ENCODE results near the gene CNGA2.

Gene CNGA2

GRCh38 chrX:151724563-151725337 lies 9.8 kb upstream of the CNGA2 start:
- Histone ChIP-seq H3K4me1 (ENCODE audit: control insufficient read depth in 2 of 2, insufficient read depth in 1 of 2, low read depth in 1 of 2, low read length in 2 of 2) (no peaks in the 10 kb centered on the region), H2AFZ (ENCODE audit: low read length) (no peak overlapping the region), H3K4me3 (ENCODE audit: low read length in 2 of 2) (no peak overlapping the region), H4K91ac (ENCODE audit: low read depth, low read length, poor library complexity) (no peak overlapping the region), H2BK12ac (ENCODE audit: low read length) (no peak overlapping the region), H2AK5ac (ENCODE audit: low read depth, low read length) (no peak overlapping the region), H2BK120ac (ENCODE audit: low read depth, low read length) (no peak overlapping the region), H3K27me3 (ENCODE audit: control insufficient read depth in 3 of 3, insufficient read depth in 3 of 3, low read depth in 1 of 3, low read length in 3 of 3) (peaks cover 0 to 5% (median 0%) of the 10 kb centered on the region in 3 experiments), H2BK15ac (ENCODE audit: low read length) (no peak overlapping the region), H3K14ac (ENCODE audit: low read length) (no peak overlapping the region), H3K27ac (replicated peaks; ENCODE audit: low read length) (no peak overlapping the region), H3K4ac (ENCODE audit: low read length) (no peak overlapping the region), H3K4me2 (ENCODE audit: insufficient read depth, low read length, poor library complexity, severe bottlenecking) (no peak overlapping the region), H3K18ac (ENCODE audit: low read length) (no peak overlapping the region), H3K23ac (ENCODE audit: low read depth, low read length, poor library complexity) (no peak overlapping the region), H3K9ac (ENCODE audit: low read depth, low read length, poor library complexity) (no peak overlapping the region), H3K36me3 (replicated peaks in 1 of 2; ENCODE audit: control insufficient read depth in 2 of 2, insufficient read depth in 2 of 2, low read length in 2 of 2) (no peaks in the 10 kb centered on the region), H2BK5ac (ENCODE audit: low read length) (no peak overlapping the region), H4K8ac (ENCODE audit: low read depth, low read length) (no peak overlapping the region), H3K79me1 (ENCODE audit: low read depth, low read length) (no peaks in the 10 kb centered on the region), H3K9me3 (replicated peaks in 1 of 2; ENCODE audit: control insufficient read depth in 2 of 2, insufficient read depth in 1 of 2, low read depth in 1 of 2, low read length in 2 of 2) (no peaks in the 10 kb centered on the region)
- no CpG with 5 or more reads among the region's 7 CpGs for WGBS, 2 donors (ENCODE audit: extremely low coverage in 2 of 2, insufficient read length in 2 of 2, insufficient replicate concordance in 1 of 2)
- no peak for DNase-seq (ENCODE audit: low spot score)

DNA sequence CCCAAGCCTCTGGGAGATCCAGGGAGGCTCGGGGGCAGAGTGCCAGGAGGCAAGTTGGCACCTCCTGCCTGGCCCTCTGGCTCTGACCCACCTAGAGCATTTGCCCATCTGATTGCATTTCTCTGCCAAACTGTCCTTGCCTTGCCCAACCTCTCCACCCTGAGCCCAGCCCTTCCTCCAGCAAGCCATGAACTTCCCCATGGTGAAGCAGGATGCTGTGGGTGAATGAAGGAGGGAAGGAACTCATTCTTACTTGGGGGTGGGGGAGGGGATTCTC lies 9.3 kb upstream of the CNGA2 start:
- H3K79me1 ChIP-seq (ENCODE audit: low read depth, low read length) = no peaks in the 10 kb centered on the region
- no peaks in the 10 kb centered on the region for H3K9me3 ChIP-seq (replicated peaks in 1 of 2; ENCODE audit: control insufficient read depth in 2 of 2, insufficient read depth in 1 of 2, low read depth in 1 of 2, low read length in 2 of 2)
- no peak overlapping the region for H2BK120ac ChIP-seq (ENCODE audit: low read depth, low read length)
- H3K23ac ChIP-seq (ENCODE audit: low read depth, low read length, poor library complexity) = no peak overlapping the region
- H3K27me3 ChIP-seq (ENCODE audit: control insufficient read depth in 3 of 3, insufficient read depth in 3 of 3, low read depth in 1 of 3, low read length in 3 of 3) = peaks cover 0 to 5% (median 0%) of the 10 kb centered on the region in 3 experiments
- H3K4me2 ChIP-seq (ENCODE audit: insufficient read depth, low read length, poor library complexity, severe bottlenecking) = no peak overlapping the region
- H2BK12ac ChIP-seq (ENCODE audit: low read length) = no peak overlapping the region
- no peaks in the 10 kb centered on the region for H3K36me3 ChIP-seq (replicated peaks in 1 of 2; ENCODE audit: control insufficient read depth in 2 of 2, insufficient read depth in 2 of 2, low read length in 2 of 2)
- H2AK5ac ChIP-seq (ENCODE audit: low read depth, low read length) = no peak overlapping the region
- no peak overlapping the region for H3K4ac ChIP-seq (ENCODE audit: low read length)
- no peak overlapping the region for H3K18ac ChIP-seq (ENCODE audit: low read length)
- WGBS, 2 donors (ENCODE audit: extremely low coverage in 2 of 2, insufficient read length in 2 of 2, insufficient replicate concordance in 1 of 2) = no CpG with 5 or more reads among the region's 1 CpG
- H3K9ac ChIP-seq (ENCODE audit: low read depth, low read length, poor library complexity) = no peak overlapping the region
- H4K91ac ChIP-seq (ENCODE audit: low read depth, low read length, poor library complexity) = no peak overlapping the region
- H3K14ac ChIP-seq (ENCODE audit: low read length) = no peak overlapping the region
- no peak overlapping the region for H3K27ac ChIP-seq (replicated peaks; ENCODE audit: low read length)
- DNase-seq (ENCODE audit: low spot score) = no peak
- H2BK15ac ChIP-seq (ENCODE audit: low read length) = no peak overlapping the region
- no peak overlapping the region for H2BK5ac ChIP-seq (ENCODE audit: low read length)
- no peaks in the 10 kb centered on the region for H3K4me1 ChIP-seq (ENCODE audit: control insufficient read depth in 2 of 2, insufficient read depth in 1 of 2, low read depth in 1 of 2, low read length in 2 of 2)
- no peak overlapping the region for H2AFZ ChIP-seq (ENCODE audit: low read length)
- H4K8ac ChIP-seq (ENCODE audit: low read depth, low read length) = no peak overlapping the region
- no peak overlapping the region for H3K4me3 ChIP-seq (ENCODE audit: low read length in 2 of 2)

DNA sequence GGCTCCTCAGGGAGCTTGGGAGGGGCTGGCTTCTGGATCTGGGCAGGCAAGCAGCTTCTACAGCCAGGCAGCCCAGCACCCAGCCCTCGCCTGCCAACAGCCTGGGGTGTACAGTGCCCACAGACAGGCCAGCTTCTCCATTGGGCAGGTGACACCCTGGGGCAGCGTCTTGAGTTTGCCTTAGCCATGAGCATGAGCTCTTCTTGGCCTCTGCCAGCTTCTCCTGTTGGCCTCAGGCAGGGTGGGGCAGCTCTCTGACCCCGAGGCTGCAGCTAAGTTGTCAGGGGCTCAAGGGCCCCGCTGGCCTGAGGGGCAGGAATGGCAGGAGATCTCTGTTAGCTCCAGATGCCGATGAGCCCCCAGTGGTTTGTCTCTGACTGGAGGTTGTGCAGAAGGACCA lies 7.8 kb upstream of the CNGA2 start:
- H2BK15ac ChIP-seq (ENCODE audit: low read length) = no peak overlapping the region
- H3K4me2 ChIP-seq (ENCODE audit: insufficient read depth, low read length, poor library complexity, severe bottlenecking) = no peak overlapping the region
- DNase-seq (ENCODE audit: low spot score) = no peak
- no peak overlapping the region for H4K91ac ChIP-seq (ENCODE audit: low read depth, low read length, poor library complexity)
- no peak overlapping the region for H2AFZ ChIP-seq (ENCODE audit: low read length)
- no peak overlapping the region for H2AK5ac ChIP-seq (ENCODE audit: low read depth, low read length)
- no peak overlapping the region for H4K8ac ChIP-seq (ENCODE audit: low read depth, low read length)
- no peak overlapping the region for H3K4ac ChIP-seq (ENCODE audit: low read length)
- no peak overlapping the region for H2BK5ac ChIP-seq (ENCODE audit: low read length)
- peaks cover 0 to 5% (median 0%) of the 10 kb centered on the region in 3 experiments for H3K27me3 ChIP-seq (ENCODE audit: control insufficient read depth in 3 of 3, insufficient read depth in 3 of 3, low read depth in 1 of 3, low read length in 3 of 3)
- H3K23ac ChIP-seq (ENCODE audit: low read depth, low read length, poor library complexity) = no peak overlapping the region
- no peak overlapping the region for H3K18ac ChIP-seq (ENCODE audit: low read length)
- H3K4me1 ChIP-seq (ENCODE audit: control insufficient read depth in 2 of 2, insufficient read depth in 1 of 2, low read depth in 1 of 2, low read length in 2 of 2) = no peaks in the 10 kb centered on the region
- WGBS, 2 donors (ENCODE audit: extremely low coverage in 2 of 2, insufficient read length in 2 of 2, insufficient replicate concordance in 1 of 2) = no CpG with 5 or more reads among the region's 5 CpGs
- H3K9me3 ChIP-seq (replicated peaks in 1 of 2; ENCODE audit: control insufficient read depth in 2 of 2, insufficient read depth in 1 of 2, low read depth in 1 of 2, low read length in 2 of 2) = no peaks in the 10 kb centered on the region
- no peaks in the 10 kb centered on the region for H3K36me3 ChIP-seq (replicated peaks in 1 of 2; ENCODE audit: control insufficient read depth in 2 of 2, insufficient read depth in 2 of 2, low read length in 2 of 2)
- H3K4me3 ChIP-seq (ENCODE audit: low read length in 2 of 2) = no peak overlapping the region
- no peak overlapping the region for H2BK12ac ChIP-seq (ENCODE audit: low read length)
- H3K27ac ChIP-seq (replicated peaks; ENCODE audit: low read length) = no peak overlapping the region
- H3K9ac ChIP-seq (ENCODE audit: low read depth, low read length, poor library complexity) = no peak overlapping the region
- H2BK120ac ChIP-seq (ENCODE audit: low read depth, low read length) = no peak overlapping the region
- H3K14ac ChIP-seq (ENCODE audit: low read length) = no peak overlapping the region
- H3K79me1 ChIP-seq (ENCODE audit: low read depth, low read length) = no peaks in the 10 kb centered on the region

- no peak for DNase-seq (ENCODE audit: low spot score)
- Histone ChIP-seq H3K27ac (replicated peaks; ENCODE audit: low read length) (no peak overlapping the region), H4K8ac (ENCODE audit: low read depth, low read length) (no peak overlapping the region), H2BK12ac (ENCODE audit: low read length) (no peak overlapping the region), H3K79me1 (ENCODE audit: low read depth, low read length) (no peaks in the 10 kb centered on the region), H2AFZ (ENCODE audit: low read length) (no peak overlapping the region), H3K9me3 (replicated peaks in 1 of 2; ENCODE audit: control insufficient read depth in 2 of 2, insufficient read depth in 1 of 2, low read depth in 1 of 2, low read length in 2 of 2) (no peaks in the 10 kb centered on the region), H3K4me3 (ENCODE audit: low read length in 2 of 2) (no peak overlapping the region), H3K36me3 (replicated peaks in 1 of 2; ENCODE audit: control insufficient read depth in 2 of 2, insufficient read depth in 2 of 2, low read length in 2 of 2) (no peaks in the 10 kb centered on the region), H3K18ac (ENCODE audit: low read length) (no peak overlapping the region), H3K4ac (ENCODE audit: low read length) (no peak overlapping the region), H2BK5ac (ENCODE audit: low read length) (no peak overlapping the region), H3K9ac (ENCODE audit: low read depth, low read length, poor library complexity) (no peak overlapping the region), H3K4me1 (ENCODE audit: control insufficient read depth in 2 of 2, insufficient read depth in 1 of 2, low read depth in 1 of 2, low read length in 2 of 2) (no peaks in the 10 kb centered on the region), H3K27me3 (ENCODE audit: control insufficient read depth in 3 of 3, insufficient read depth in 3 of 3, low read depth in 1 of 3, low read length in 3 of 3) (peaks cover 0 to 5% (median 0%) of the 10 kb centered on the region in 3 experiments), H2BK120ac (ENCODE audit: low read depth, low read length) (no peak overlapping the region), H2BK15ac (ENCODE audit: low read length) (no peak overlapping the region), H3K23ac (ENCODE audit: low read depth, low read length, poor library complexity) (no peak overlapping the region), H3K4me2 (ENCODE audit: insufficient read depth, low read length, poor library complexity, severe bottlenecking) (no peak overlapping the region), H3K14ac (ENCODE audit: low read length) (no peak overlapping the region), H4K91ac (ENCODE audit: low read depth, low read length, poor library complexity) (no peak overlapping the region), H2AK5ac (ENCODE audit: low read depth, low read length) (no peak overlapping the region)
- no CpG with 5 or more reads among the region's 4 CpGs for WGBS, 2 donors (ENCODE audit: extremely low coverage in 2 of 2, insufficient read length in 2 of 2, insufficient replicate concordance in 1 of 2)
Measured at GRCh38 chrX:151727346-151727745, 7.2 kb upstream of the CNGA2 start.

All from neuronal stem cell (in vitro differentiated cells).